HL-60 (cell line): ENCODE measurements around the gene DNAH14.

Experiments
- DNase-seq, 2 experiments: peaks; one replicate each; pipeline ENCODE4 v3.0.0-alpha.2; 2010 to 2020; ENCODE audit warnings: low read depth in 1 of 2, low spot score in 1 of 2
- H3K27ac ChIP-seq: fragments of 250-450 bp; sonication (Bioruptor Pico); replicated peaks from 2 replicates; pipeline ENCODE4 v1.5.1; 2020; ENCODE audit warnings: mild to moderate bottlenecking, moderate library complexity
- H3K27me3 ChIP-seq: fragments of 250-450 bp; sonication (Bioruptor Pico); 2 replicates; pipeline ENCODE4 v1.5.1; 2021; ENCODE audit warnings: mild to moderate bottlenecking, moderate library complexity; ENCODE audit not compliant: insufficient read depth, poor library complexity, severe bottlenecking
- H3K4me3 ChIP-seq: replicated peaks from 2 replicates; pipeline ENCODE4 v1.5.1; 2011; ENCODE audit warnings: mild to moderate bottlenecking, control low read depth, low read length; ENCODE audit not compliant: insufficient read depth
- GABPA ChIP-seq: IDR thresholded peaks from 2 replicates; pipeline ENCODE4 v1.6.1; 2012; ENCODE audit warnings: low read depth
- SPI1 ChIP-seq: IDR thresholded peaks from 2 replicates; pipeline ENCODE4 v1.6.1; 2012; ENCODE audit warnings: low read depth, mild to moderate bottlenecking, borderline replicate concordance
- TF ChIP-seq, protein P1 (sequence below): IDR thresholded peaks from one replicate; pipeline ENCODE4 v1.5.1; 2011; ENCODE audit warnings: low read length, control low read depth, inconsistent platforms; ENCODE audit not compliant: insufficient read depth

The DNAH14 gene

DNA sequence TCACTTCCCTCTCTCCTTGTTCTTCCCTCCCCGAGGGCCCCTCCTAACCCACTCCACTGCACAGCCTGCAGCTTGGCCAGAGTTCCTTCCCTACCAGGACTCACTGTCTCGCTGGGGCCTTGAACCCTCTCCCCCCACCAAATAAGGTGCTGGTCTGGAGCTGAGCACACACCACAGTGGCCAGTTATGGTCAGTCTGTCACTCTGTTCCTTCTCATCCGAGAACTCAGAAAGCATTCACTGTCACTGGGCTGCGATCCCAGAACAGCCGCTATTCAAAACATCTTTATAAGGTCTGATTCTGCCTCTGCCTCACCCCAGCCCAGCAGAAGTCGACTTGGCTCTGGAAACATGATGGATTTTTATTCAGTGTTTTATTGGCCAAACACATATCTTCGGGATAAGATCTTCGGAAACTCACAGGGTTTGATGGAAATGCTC, 518.2 kb downstream of the DNAH14 start:
- no peaks in the 10 kb centered on the region for H3K27me3 ChIP-seq
- no peak for DNase-seq
- no peak overlapping the region for H3K4me3 ChIP-seq
- H3K27ac ChIP-seq: no peak overlapping the region
- TF ChIP-seq, protein P1, sequence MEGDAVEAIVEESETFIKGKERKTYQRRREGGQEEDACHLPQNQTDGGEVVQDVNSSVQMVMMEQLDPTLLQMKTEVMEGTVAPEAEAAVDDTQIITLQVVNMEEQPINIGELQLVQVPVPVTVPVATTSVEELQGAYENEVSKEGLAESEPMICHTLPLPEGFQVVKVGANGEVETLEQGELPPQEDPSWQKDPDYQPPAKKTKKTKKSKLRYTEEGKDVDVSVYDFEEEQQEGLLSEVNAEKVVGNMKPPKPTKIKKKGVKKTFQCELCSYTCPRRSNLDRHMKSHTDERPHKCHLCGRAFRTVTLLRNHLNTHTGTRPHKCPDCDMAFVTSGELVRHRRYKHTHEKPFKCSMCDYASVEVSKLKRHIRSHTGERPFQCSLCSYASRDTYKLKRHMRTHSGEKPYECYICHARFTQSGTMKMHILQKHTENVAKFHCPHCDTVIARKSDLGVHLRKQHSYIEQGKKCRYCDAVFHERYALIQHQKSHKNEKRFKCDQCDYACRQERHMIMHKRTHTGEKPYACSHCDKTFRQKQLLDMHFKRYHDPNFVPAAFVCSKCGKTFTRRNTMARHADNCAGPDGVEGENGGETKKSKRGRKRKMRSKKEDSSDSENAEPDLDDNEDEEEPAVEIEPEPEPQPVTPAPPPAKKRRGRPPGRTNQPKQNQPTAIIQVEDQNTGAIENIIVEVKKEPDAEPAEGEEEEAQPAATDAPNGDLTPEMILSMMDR: no peak
- peak; percentile 15; the same call in 1 of the 2 replicates for TF ChIP-seq SPI1

DNA sequence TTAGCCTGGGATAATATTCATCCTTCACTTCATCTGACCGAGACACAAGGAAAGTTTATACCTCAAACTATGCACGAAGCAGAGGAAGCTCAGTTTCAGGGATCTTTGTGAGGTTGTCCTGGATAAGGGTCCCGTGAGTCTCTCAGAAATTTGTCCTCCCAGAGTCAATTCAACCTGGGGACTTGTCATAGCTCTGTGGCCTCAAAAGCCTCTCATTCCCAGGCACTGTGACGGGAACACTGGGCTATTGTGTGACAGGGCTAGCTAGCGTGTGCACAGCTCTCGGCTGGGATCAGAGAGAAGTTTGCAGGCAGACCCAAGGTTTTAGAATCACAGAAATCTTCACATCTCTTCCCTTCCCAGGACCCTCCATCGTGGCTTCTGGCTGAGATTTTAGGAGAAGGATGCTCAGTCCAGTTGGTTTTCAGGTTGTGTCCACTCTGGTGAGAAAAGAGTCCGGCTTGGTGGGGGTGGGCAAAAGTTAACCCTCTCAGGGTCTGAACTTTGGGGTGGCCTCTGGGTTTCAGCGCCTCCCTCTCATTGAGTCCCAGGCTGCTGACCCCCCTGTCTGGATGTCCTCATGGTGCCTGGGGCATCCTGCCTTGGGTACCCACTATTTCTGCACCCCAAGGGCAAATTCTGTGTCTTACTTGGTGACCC, 518.8 kb downstream of the DNAH14 start:
- Histone ChIP-seq H3K27me3 (no peaks in the 10 kb centered on the region), H3K4me3 (no peak overlapping the region), H3K27ac (no peak overlapping the region)
- no peak for TF ChIP-seq GABPA
- DNase-seq: no peak
